Prostate gland (tissue), 2 donors: ENCODE measurements around the gene MGAT4C. TPM values are rescaled to one million over a fixed set of nuclear protein-coding genes. Genes with fewer than 3 reads are reported as not detected.

Experiments
- DNase-seq: peaks from one replicate; pipeline ENCODE4 v3.0.0-alpha.2; 2019; ENCODE audit warnings: low spot score
- H3K27ac ChIP-seq, 2 donors: fragments of 200-600 bp; sonication (generic); 2 replicates each; pipeline ENCODE4 v1.5.1; 2017 to 2019
- H3K27me3 ChIP-seq: fragments of 200-600 bp; sonication (generic); replicated peaks from 2 replicates; pipeline ENCODE4 v1.5.1; 2019; ENCODE audit not compliant: insufficient read depth
- H3K36me3 ChIP-seq, 2 donors: fragments of 200-600 bp; sonication (generic); 1 replicate in 1 of 2; 2 replicates in 1 of 2; pipeline versions ENCODE4 v1.5.1 to v1.8.1; 2017 to 2019
- H3K4me1 ChIP-seq: fragments of 200-600 bp; sonication (generic); replicated peaks from 2 replicates; pipeline ENCODE4 v1.5.1; 2019
- H3K4me3 ChIP-seq, 2 donors: fragments of 200-600 bp; sonication (generic); 2 replicates each; pipeline ENCODE4 v1.5.1; 2017 to 2019
- H3K9me3 ChIP-seq: fragments of 200-600 bp; sonication (generic); 2 replicates; pipeline ENCODE4 v1.5.1; 2017
- CTCF ChIP-seq, 4 experiments: fragments of 200-600 bp in 2 of 4; fragments of 450-650 bp in 2 of 4; sonication (generic) in 2 of 4; IDR thresholded peaks; 1 replicate in 3 of 4; 2 replicates in 1 of 4; pipeline ENCODE4 v1.5.1; 2016 to 2019; ENCODE audit warnings: antibody characterized with exemption in 4 of 4, mild to moderate bottlenecking in 2 of 4, moderate library complexity in 2 of 4
- POLR2A ChIP-seq: fragments of 450-650 bp; IDR thresholded peaks from one replicate; pipeline ENCODE4 v1.6.1; 2016; ENCODE audit warnings: antibody characterized with exemption, mild to moderate bottlenecking
- POLR2AphosphoS5 ChIP-seq: sonication (generic); formaldehyde crosslinking; IDR thresholded peaks from one replicate; pipeline ENCODE4 v1.6.1; 2017; ENCODE audit warnings: antibody characterized with exemption
- WGBS: methylation state at CpG from one replicate; pipeline ENCODE4 v1.1.5; 2018; 5-methylcytosine and 5-hydroxymethylcytosine counted together
- intact Hi-C: fragments of 100-400 bp; cut with DNase I; formaldehyde crosslinking; loops from one replicate; pipeline ENCODE4 v1.14.2; 2022
- total RNA-seq, 2 donors: library from RNA; depleted of rRNA; stranded (reverse); fragments of >200 nt; gene quantifications; one replicate each; pipeline ENCODE4 v1.1.0, GENCODE V29; 2016

Gene MGAT4C
- total RNA-seq, 2 donors from 2014 or later = under 0.01 to 2.6 TPM

- H3K9me3 ChIP-seq = no peaks in the 10 kb centered on the region
- no peak overlapping the region for H3K4me3 ChIP-seq
- DNase-seq = no peak
- no peak for TF ChIP-seq POLR2AphosphoS5
- TF ChIP-seq CTCF (IDR thresholded peaks at IDR 0.05) = no peak
- TF ChIP-seq POLR2A = no peak
- no peaks in the 10 kb centered on the region for H3K27me3 ChIP-seq
- intact Hi-C loops = no loop called here
- 76% methylated on average over 1 of the region's 1 CpG for WGBS
- no peak overlapping the region for H3K27ac ChIP-seq
- H3K36me3 ChIP-seq = no peaks in the 10 kb centered on the region
- no peaks in the 10 kb centered on the region for H3K4me1 ChIP-seq
Measured at GRCh38 chr12:86193931-86194330, 62.3 kb downstream of the MGAT4C start.

- TF ChIP-seq CTCF (IDR thresholded peaks at IDR 0.05) = no peak
- no peak for TF ChIP-seq POLR2A
- no peak for TF ChIP-seq POLR2AphosphoS5
- no peaks in the 10 kb centered on the region for H3K27me3 ChIP-seq
- intact Hi-C loops = no loop called here
- H3K9me3 ChIP-seq = no peaks in the 10 kb centered on the region
- H3K27ac ChIP-seq = no peak overlapping the region
- no peaks in the 10 kb centered on the region for H3K36me3 ChIP-seq
- H3K4me1 ChIP-seq = no peaks in the 10 kb centered on the region
- WGBS = 78% methylated on average over 1 of the region's 1 CpG
- H3K4me3 ChIP-seq = no peak overlapping the region
- no peak for DNase-seq
Measured at GRCh38 chr12:86188226-86188625, 68.0 kb downstream of the MGAT4C start.

GRCh38 chr12:86186449-86186848 lies 69.7 kb downstream of the MGAT4C start:
- Histone ChIP-seq H3K4me3 (no peak overlapping the region), H3K36me3 (no peaks in the 10 kb centered on the region), H3K4me1 (no peaks in the 10 kb centered on the region), H3K9me3 (no peaks in the 10 kb centered on the region), H3K27me3 (no peaks in the 10 kb centered on the region), H3K27ac (no peak overlapping the region)
- no peak for TF ChIP-seq POLR2AphosphoS5
- no peak for TF ChIP-seq POLR2A
- no peak for TF ChIP-seq CTCF (IDR thresholded peaks at IDR 0.05)
- DNase-seq = no peak
- intact Hi-C loops = no loop called here
- WGBS = 77% methylated on average over 2 of the region's 2 CpGs

GRCh38 chr12:86179855-86180254 lies 76.3 kb downstream of the MGAT4C start:
- TF ChIP-seq POLR2A (no peak), POLR2AphosphoS5 (no peak), CTCF (IDR thresholded peaks at IDR 0.05) (no peak)
- 91% methylated on average over 1 of the region's 1 CpG for WGBS
- H3K27me3 ChIP-seq = no peaks in the 10 kb centered on the region
- H3K27ac ChIP-seq = no peak overlapping the region
- intact Hi-C loops = no loop called here
- H3K4me1 ChIP-seq = no peaks in the 10 kb centered on the region
- H3K4me3 ChIP-seq = no peak overlapping the region
- no peak for DNase-seq
- H3K36me3 ChIP-seq = no peaks in the 10 kb centered on the region
- H3K9me3 ChIP-seq = no peaks in the 10 kb centered on the region

GRCh38 chr12:86174188-86174587 lies 82.0 kb downstream of the MGAT4C start:
- intact Hi-C loops = no loop called here
- no peak for DNase-seq
- H3K36me3 ChIP-seq = no peaks in the 10 kb centered on the region
- no peak for TF ChIP-seq POLR2AphosphoS5
- TF ChIP-seq CTCF (IDR thresholded peaks at IDR 0.05) = no peak
- no peak for TF ChIP-seq POLR2A
- H3K27ac ChIP-seq = no peak overlapping the region
- H3K4me3 ChIP-seq = no peak overlapping the region
- H3K9me3 ChIP-seq = no peaks in the 10 kb centered on the region
- H3K4me1 ChIP-seq = no peaks in the 10 kb centered on the region
- WGBS = 91% methylated on average over 2 of the region's 2 CpGs
- H3K27me3 ChIP-seq = no peaks in the 10 kb centered on the region
